Measurements from ENCODE around the gene CALM1.

The CALM1 gene

GRCh38 chr14:90358359-90358758 is 38.5 kb upstream of the CALM1 start:
- no peak for TF ChIP-seq CTCF (IDR thresholded peaks at IDR 0.05; ENCODE audit: insufficient read depth, low read depth, low read length, missing control alignments)
- no peak overlapping the region for H3K4me3 ChIP-seq (ENCODE audit: low read length)
- DNase-seq (ENCODE audit: low read depth), result no peak

GRCh38 chr14:90361865-90362557 is 34.8 kb upstream of the CALM1 start:
- TF ChIP-seq CTCF (IDR thresholded peaks at IDR 0.05; ENCODE audit: insufficient read depth, low read depth, low read length, missing control alignments), result no peak
- DNase-seq (ENCODE audit: low read depth), result no peak
- no peak overlapping the region for H3K4me3 ChIP-seq (ENCODE audit: low read length)

GRCh38 chr14:90362558-90362896 is 34.3 kb upstream of the CALM1 start:
- no peak overlapping the region for H3K4me3 ChIP-seq (ENCODE audit: low read length)
- TF ChIP-seq CTCF (IDR thresholded peaks at IDR 0.05; ENCODE audit: insufficient read depth, low read depth, low read length, missing control alignments), result no peak
- DNase-seq (ENCODE audit: low read depth), result peak; percentile 57

GRCh38 chr14:90368946-90369721 is 27.7 kb upstream of the CALM1 start:
- no peak for TF ChIP-seq CTCF (IDR thresholded peaks at IDR 0.05; ENCODE audit: insufficient read depth, low read depth, low read length, missing control alignments)
- no peak overlapping the region for H3K4me3 ChIP-seq (ENCODE audit: low read length)
- DNase-seq (ENCODE audit: low read depth), result peak; percentile 47

GRCh38 chr14:90373887-90374286 is 22.9 kb upstream of the CALM1 start:
- H3K4me3 ChIP-seq (ENCODE audit: low read length), result no peak overlapping the region
- TF ChIP-seq CTCF (IDR thresholded peaks at IDR 0.05; ENCODE audit: insufficient read depth, low read depth, low read length, missing control alignments), result no peak

GRCh38 chr14:90374813-90375212 is 22.0 kb upstream of the CALM1 start:
- no peak for DNase-seq (ENCODE audit: low read depth)
- no peak for TF ChIP-seq CTCF (IDR thresholded peaks at IDR 0.05; ENCODE audit: insufficient read depth, low read depth, low read length, missing control alignments)
- H3K4me3 ChIP-seq (ENCODE audit: low read length), result no peak overlapping the region

More at GRCh38 chr14:90373887-90374286, 22.9 kb upstream of the CALM1 start:
- no peak for DNase-seq (ENCODE audit: low read depth)
